RWPE1 (cell line): Measurements from ENCODE around the gene TAS2R60.

ENCODE experiments used
- CTCF ChIA-PET: fragments of 350-600 bp; sonication (Branson Sonifier 250); formaldehyde crosslinking; extraction: SDS; loops from one replicate; lab custom pipeline; 2021; lab: Yijun Ruan, JAX
- POLR2A ChIA-PET: fragments of 400-600 bp; formaldehyde crosslinking; extraction: SDS; loops from one replicate; lab custom pipeline; 2020; ENCODE audit warnings: antibody characterized with exemption; ENCODE audit not compliant: low non-redundant PET; lab: Yijun Ruan, JAX
- DNase-seq: peaks from one replicate; pipeline ENCODE4 v3.0.0; 2012; ENCODE audit warnings: low spot score
- H3K27ac ChIP-seq: fragments of 450-650 bp; 2 replicates; pipeline ENCODE4 v1.5.1; 2017
- TF ChIP-seq, protein P1 (sequence below): fragments of 450-650 bp; conservative IDR thresholded peaks from 2 replicates; pipeline ENCODE4 v1.5.1; 2017; ENCODE audit warnings: low read depth, mild to moderate bottlenecking

Gene TAS2R60

DNA sequence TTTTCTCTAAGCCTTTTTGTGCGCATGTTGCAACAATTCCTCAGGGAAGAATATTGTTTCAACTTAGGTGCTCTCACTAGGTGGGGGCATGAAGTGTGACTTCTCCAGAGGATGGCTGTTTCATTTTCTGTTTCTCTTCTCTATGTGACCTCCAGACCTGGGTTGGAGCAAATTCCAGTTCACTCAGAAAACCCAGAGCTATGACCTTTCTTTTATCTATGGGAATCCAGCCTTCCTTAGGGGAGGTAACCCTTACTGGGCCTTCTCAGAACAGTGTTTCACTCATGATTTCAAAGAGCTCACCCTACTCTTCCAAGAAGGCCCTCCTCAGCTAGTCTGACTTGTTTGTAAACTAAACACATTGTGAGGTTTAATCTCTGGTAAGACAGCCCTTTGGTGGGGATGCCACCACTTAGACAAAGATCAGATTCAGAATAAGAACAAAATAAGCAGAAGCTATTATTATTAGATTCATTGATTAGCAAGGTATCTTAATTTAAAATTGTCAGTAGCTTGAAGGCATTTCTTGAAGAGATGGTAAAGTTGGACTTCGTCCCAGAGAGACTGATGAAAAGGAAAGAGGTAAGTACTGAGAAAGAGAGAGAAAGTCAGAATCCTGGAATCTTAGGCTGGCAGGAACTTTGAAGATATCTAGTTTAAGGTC is 16.6 kb upstream of the TAS2R60 start:
- ChIA-PET POLR2A (no interaction called here), CTCF (no interaction called here)
- TF ChIP-seq, protein P1, sequence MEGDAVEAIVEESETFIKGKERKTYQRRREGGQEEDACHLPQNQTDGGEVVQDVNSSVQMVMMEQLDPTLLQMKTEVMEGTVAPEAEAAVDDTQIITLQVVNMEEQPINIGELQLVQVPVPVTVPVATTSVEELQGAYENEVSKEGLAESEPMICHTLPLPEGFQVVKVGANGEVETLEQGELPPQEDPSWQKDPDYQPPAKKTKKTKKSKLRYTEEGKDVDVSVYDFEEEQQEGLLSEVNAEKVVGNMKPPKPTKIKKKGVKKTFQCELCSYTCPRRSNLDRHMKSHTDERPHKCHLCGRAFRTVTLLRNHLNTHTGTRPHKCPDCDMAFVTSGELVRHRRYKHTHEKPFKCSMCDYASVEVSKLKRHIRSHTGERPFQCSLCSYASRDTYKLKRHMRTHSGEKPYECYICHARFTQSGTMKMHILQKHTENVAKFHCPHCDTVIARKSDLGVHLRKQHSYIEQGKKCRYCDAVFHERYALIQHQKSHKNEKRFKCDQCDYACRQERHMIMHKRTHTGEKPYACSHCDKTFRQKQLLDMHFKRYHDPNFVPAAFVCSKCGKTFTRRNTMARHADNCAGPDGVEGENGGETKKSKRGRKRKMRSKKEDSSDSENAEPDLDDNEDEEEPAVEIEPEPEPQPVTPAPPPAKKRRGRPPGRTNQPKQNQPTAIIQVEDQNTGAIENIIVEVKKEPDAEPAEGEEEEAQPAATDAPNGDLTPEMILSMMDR = no peak

GRCh38 chr7:143429770-143430698 is 13.2 kb upstream of the TAS2R60 start:
- peak; percentile 32 for DNase-seq
- ChIA-PET POLR2A (no interaction called here), CTCF (no interaction called here)
- TF ChIP-seq, protein P1 = no peak
- H3K27ac ChIP-seq = peak overlapping the region; percentile 87

More for the DNA sequence above, 16.6 kb upstream of the TAS2R60 start:
- no peak for DNase-seq
- no peak overlapping the region for H3K27ac ChIP-seq

- DNase-seq = no peak
- CTCF ChIA-PET = no interaction called here
- TF ChIP-seq, protein P1 = no peak
- POLR2A ChIA-PET = no interaction called here
- H3K27ac ChIP-seq = peak overlapping the region; percentile 67
Observed at GRCh38 chr7:143431109-143431508, 12.1 kb upstream of the TAS2R60 start.

DNA sequence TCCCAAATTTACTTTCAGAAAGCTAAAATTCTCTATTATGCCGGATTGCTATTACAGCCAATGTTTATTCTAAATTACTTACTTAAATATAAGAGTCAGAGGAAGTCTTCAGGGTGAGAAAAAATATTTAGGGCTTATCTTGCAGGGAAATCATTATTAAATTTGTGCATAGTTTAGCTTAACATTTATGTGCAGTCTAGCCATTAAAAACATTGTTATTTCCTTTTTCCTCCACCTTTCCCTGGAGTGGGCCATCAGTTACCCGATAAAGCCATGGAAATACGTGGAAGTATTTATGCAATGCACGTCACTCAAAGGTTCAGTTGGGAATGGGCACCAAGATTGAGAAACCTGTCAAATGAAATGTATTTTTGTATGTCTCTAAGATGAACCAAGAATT is 9.5 kb upstream of the TAS2R60 start:
- DNase-seq = no peak
- ChIA-PET CTCF (interaction anchor here (0.6 kb wide), 1 partner anchor 131 kb away, joined by 5 read pairs; no protein-coding TSS in a partner anchor), POLR2A (no interaction called here)
- TF ChIP-seq, protein P1 = no peak
- H3K27ac ChIP-seq = no peak overlapping the region

- POLR2A ChIA-PET = no interaction called here
- CTCF ChIA-PET = no interaction called here
- TF ChIP-seq, protein P1 = no peak
- peak; percentile 32 for DNase-seq
- H3K27ac ChIP-seq = peak overlapping the region; percentile 87
Observed at GRCh38 chr7:143434660-143435059, 8.6 kb upstream of the TAS2R60 start.

DNA sequence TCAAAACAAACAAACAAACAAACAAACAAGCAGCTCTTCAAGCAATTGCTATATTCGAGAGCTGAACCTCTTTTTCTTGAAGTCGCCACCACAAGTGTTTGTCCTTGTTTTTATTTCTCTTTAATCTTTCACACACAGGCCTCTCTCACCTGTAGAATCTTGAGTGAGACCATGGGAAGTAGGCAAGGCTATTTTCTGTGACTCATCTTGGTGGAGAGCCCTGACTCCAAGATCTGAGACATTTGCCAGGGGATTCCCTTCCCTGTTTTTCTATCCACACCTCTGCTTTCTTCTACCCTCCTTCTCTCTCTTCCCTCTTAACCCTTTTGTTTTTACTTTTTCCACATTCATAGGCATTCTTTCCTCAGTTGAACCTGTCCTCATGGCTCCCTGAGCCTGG is 8.0 kb upstream of the TAS2R60 start:
- ChIA-PET CTCF (no interaction called here), POLR2A (no interaction called here)
- TF ChIP-seq, protein P1 = no peak
- DNase-seq = no peak
- H3K27ac ChIP-seq = peak overlapping the region; percentile 87
